A673 (cell line): ENCODE data around the gene ABI3BP. TPM values are rescaled to one million over a fixed set of nuclear protein-coding genes. Genes with fewer than 3 reads are reported as not detected.
A peak's percentile ranks its signal among the peaks of the same experiment; 100 is the strongest.

Experiments used
- BruUV-seq: library from RNA; stranded (reverse); fragments of 400-500 nt; replicated peaks from 2 replicates; lab custom pipeline; 2021; lab: Mats Ljungman, UMichigan
- CTCF ChIA-PET: fragments of 300-600 bp; sonication (Branson Sonifier 250); formaldehyde crosslinking; loops from one replicate; lab custom pipeline; 2022; ENCODE audit warnings: antibody characterized with exemption; lab: Charles Lee
- POLR2A ChIA-PET: fragments of 300-600 bp; sonication (Branson Sonifier 250); formaldehyde crosslinking; loops from one replicate; lab custom pipeline; 2022; ENCODE audit warnings: antibody characterized with exemption; ENCODE audit not compliant: low non-redundant PET; lab: Charles Lee
- DNase-seq: peaks from one replicate; pipeline ENCODE4 v3.0.0-alpha.2; 2015; ENCODE audit warnings: low spot score
- H3K27ac ChIP-seq: fragments of 200-600 bp; sonication (generic); 2 replicates; pipeline ENCODE4 v1.5.1; 2016; ENCODE audit warnings: mixed run types, low read depth, mild to moderate bottlenecking, mixed read lengths, antibody characterized with exemption, low read length; ENCODE audit not compliant: poor library complexity, severe bottlenecking
- H3K27me3 ChIP-seq: fragments of 200-600 bp; sonication (generic); replicated peaks from 2 replicates; pipeline ENCODE4 v1.6.1; 2017; ENCODE audit warnings: mixed run types, low read depth, mild to moderate bottlenecking, mixed read lengths, antibody characterized with exemption, low read length; ENCODE audit not compliant: insufficient read depth, poor library complexity
- H3K36me3 ChIP-seq: fragments of 200-600 bp; sonication (generic); 2 replicates; pipeline ENCODE4 v1.6.1; 2016; ENCODE audit warnings: mixed run types, mild to moderate bottlenecking, mixed read lengths, antibody characterized with exemption, low read length; ENCODE audit not compliant: insufficient read depth, poor library complexity, severe bottlenecking
- H3K4me1 ChIP-seq: fragments of 200-600 bp; sonication (generic); 2 replicates; pipeline ENCODE4 v1.6.1; 2017; ENCODE audit warnings: mixed run types, mild to moderate bottlenecking, mixed read lengths, antibody characterized with exemption, low read length; ENCODE audit not compliant: insufficient read depth, poor library complexity, severe bottlenecking
- H3K4me3 ChIP-seq: fragments of 200-600 bp; sonication (generic); 2 replicates; pipeline ENCODE4 v1.5.1; 2016; ENCODE audit warnings: low read depth, mixed run types, mild to moderate bottlenecking, mixed read lengths, low read length; ENCODE audit not compliant: poor library complexity, severe bottlenecking
- H3K9me3 ChIP-seq: fragments of 200-600 bp; sonication (generic); 2 replicates; pipeline ENCODE4 v1.6.1; 2016; ENCODE audit warnings: mixed run types, low read depth, mild to moderate bottlenecking, mixed read lengths, antibody characterized with exemption, low read length; ENCODE audit not compliant: poor library complexity, severe bottlenecking
- CTCF ChIP-seq: fragments of 300-800, 200-600 bp; sonication (generic); conservative IDR thresholded peaks from 2 replicates; pipeline ENCODE4 v1.5.1; 2017; ENCODE audit warnings: low read depth, mild to moderate bottlenecking, antibody characterized with exemption, low read length, moderate library complexity, mixed read lengths
- EZH2 ChIP-seq: fragments of 200-600 bp; sonication (generic); IDR thresholded peaks from 2 replicates; pipeline ENCODE4 v1.6.1; 2017; ENCODE audit warnings: borderline replicate concordance, low read depth, mild to moderate bottlenecking, mixed read lengths, antibody characterized with exemption, low read length; ENCODE audit not compliant: poor library complexity, severe bottlenecking
- intact Hi-C: fragments of 100-400 bp; cut with micrococcal nuclease; formaldehyde crosslinking; loops from one replicate; pipeline ENCODE4 v1.10.0; 2022; ENCODE audit not compliant: unreplicated experiment
- total RNA-seq: library from RNA; stranded (reverse); gene quantifications from 2 replicates; pipeline ENCODE4 v1.2.3, GENCODE V29; 2021

ABI3BP gene
- total RNA-seq, 1 experiment from 2014 or later: 5.2 TPM

- ChIA-PET POLR2A (no interaction called here), CTCF (no interaction called here)
- Histone ChIP-seq H3K9me3 (no peaks in the 10 kb centered on the region), H3K27ac (peak overlapping the region; percentile 51), H3K36me3 (no peaks in the 10 kb centered on the region), H3K27me3 (no peaks in the 10 kb centered on the region), H3K4me1 (peaks cover 22% of the 10 kb centered on the region), H3K4me3 (no peak overlapping the region)
- TF ChIP-seq CTCF (no peak), EZH2 (no peak)
- peak; percentile 77 for DNase-seq
- BruUV-seq: no TSS peak
- intact Hi-C loops: no loop called here
Observed at GRCh38 chr3:101036213-101036618, 43.0 kb upstream of the ABI3BP start.

DNA sequence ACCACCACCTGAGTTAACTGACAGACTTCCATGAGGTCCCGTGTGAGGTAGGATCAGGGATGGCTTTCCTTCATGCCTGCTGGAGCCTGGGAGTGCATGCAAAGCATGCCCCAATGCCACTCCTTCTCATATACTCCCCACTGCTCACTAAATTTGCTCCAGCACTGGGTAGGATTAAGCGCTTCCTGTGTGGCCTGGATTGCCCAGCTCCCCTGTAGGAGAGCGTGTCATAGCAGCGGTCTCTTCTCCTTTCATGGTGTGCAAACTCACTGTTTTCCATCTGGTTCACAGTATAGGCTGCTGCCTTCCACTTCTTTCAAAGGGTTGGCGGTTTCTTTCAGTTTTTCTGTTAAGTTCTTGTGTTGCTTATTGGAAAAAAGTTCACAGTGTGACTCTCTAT, 34.1 kb upstream of the ABI3BP start:
- DNase-seq: peak; percentile 45
- Histone ChIP-seq H3K4me3 (no peak overlapping the region), H3K9me3 (peaks cover 8% of the 10 kb centered on the region), H3K27me3 (no peaks in the 10 kb centered on the region), H3K4me1 (no peaks in the 10 kb centered on the region), H3K36me3 (no peaks in the 10 kb centered on the region), H3K27ac (no peak overlapping the region)
- TF ChIP-seq EZH2: no peak
- no peak for TF ChIP-seq CTCF
- ChIA-PET CTCF (no interaction called here), POLR2A (no interaction called here)
- intact Hi-C loops: no loop called here
- no TSS peak for BruUV-seq

DNA sequence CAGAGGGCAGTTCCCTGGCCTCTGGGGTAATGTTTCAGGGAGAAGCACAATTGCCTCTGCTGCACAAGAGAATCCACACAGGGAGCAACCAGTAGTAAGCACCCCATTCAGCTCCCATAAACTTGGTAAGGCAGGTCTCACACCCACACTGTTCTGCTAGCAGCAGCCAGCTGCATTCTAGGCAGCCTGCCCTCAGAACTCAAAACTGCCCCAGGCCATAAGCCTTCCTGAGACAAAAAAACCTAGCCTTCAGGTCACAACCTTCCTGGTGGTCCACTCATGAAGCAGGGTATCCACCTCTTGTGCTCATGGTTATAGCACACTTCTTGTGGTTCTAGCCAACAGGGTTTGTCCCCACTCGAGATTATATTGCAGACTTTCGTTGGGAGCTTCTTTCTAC, 33.7 kb upstream of the ABI3BP start:
- Histone ChIP-seq H3K4me1 (no peaks in the 10 kb centered on the region), H3K36me3 (no peaks in the 10 kb centered on the region), H3K9me3 (peaks cover 8% of the 10 kb centered on the region), H3K27ac (no peak overlapping the region), H3K4me3 (no peak overlapping the region), H3K27me3 (no peaks in the 10 kb centered on the region)
- ChIA-PET CTCF (no interaction called here), POLR2A (no interaction called here)
- no peak for DNase-seq
- intact Hi-C loops: no loop called here
- no TSS peak for BruUV-seq
- TF ChIP-seq CTCF: no peak
- TF ChIP-seq EZH2: no peak
